NCI-H2171 treated with DMSO at 0.1 percent for 48 hours (cell line): ENCODE data around the gene SLC8A3.

Experiments used
- DNase-seq: peaks from one replicate; lab custom pipeline; 2025; lab: John Stamatoyannopoulos, UW

The SLC8A3 gene

GRCh38 chr14:70067810-70068209 lies 120.9 kb downstream of the SLC8A3 start:
- DNase-seq: no peak

- no peak for DNase-seq
Observed at GRCh38 chr14:70064136-70064865, 124.5 kb downstream of the SLC8A3 start.

- DNase-seq: no peak
Observed at GRCh38 chr14:70061108-70061507, 127.6 kb downstream of the SLC8A3 start.

- no peak for DNase-seq
Observed at GRCh38 chr14:70059545-70059944, 129.2 kb downstream of the SLC8A3 start.

GRCh38 chr14:70057519-70058136 lies 131.1 kb downstream of the SLC8A3 start:
- no peak for DNase-seq

GRCh38 chr14:70052990-70053389 lies 135.8 kb downstream of the SLC8A3 start:
- DNase-seq: no peak

- DNase-seq: no peak
Observed at GRCh38 chr14:70050136-70050535, 138.6 kb downstream of the SLC8A3 start.

GRCh38 chr14:70049605-70050004 lies 139.1 kb downstream of the SLC8A3 start:
- no peak for DNase-seq

- DNase-seq: no peak
Observed at GRCh38 chr14:70048313-70048654, 140.5 kb downstream of the SLC8A3 start.

GRCh38 chr14:70047598-70048312 lies 141.0 kb downstream of the SLC8A3 start:
- no peak for DNase-seq

- DNase-seq: peak; percentile 62
Observed at GRCh38 chr14:70045844-70046535, 142.8 kb downstream of the SLC8A3 start.

GRCh38 chr14:70045310-70045709 lies 143.4 kb downstream of the SLC8A3 start:
- DNase-seq: no peak

GRCh38 chr14:70043001-70043400 lies 145.8 kb downstream of the SLC8A3 start:
- DNase-seq: no peak

GRCh38 chr14:70036665-70037064 lies 152.1 kb downstream of the SLC8A3 start:
- no peak for DNase-seq

- no peak for DNase-seq
Observed at GRCh38 chr14:70034257-70034656, 154.5 kb downstream of the SLC8A3 start.

- DNase-seq: no peak
Observed at GRCh38 chr14:70033561-70033960, 155.2 kb downstream of the SLC8A3 start.

- no peak for DNase-seq
Observed at GRCh38 chr14:70033116-70033515, 155.6 kb downstream of the SLC8A3 start.

- no peak for DNase-seq
Observed at GRCh38 chr14:70032447-70032846, 156.3 kb downstream of the SLC8A3 start.

GRCh38 chr14:70032016-70032415 lies 156.7 kb downstream of the SLC8A3 start:
- DNase-seq: no peak

GRCh38 chr14:70029296-70030132 lies 159.2 kb downstream of the SLC8A3 start:
- no peak for DNase-seq

GRCh38 chr14:70027785-70028428 lies 160.8 kb downstream of the SLC8A3 start:
- peak; percentile 32 for DNase-seq
